ENCODE measurements around the gene LIX1. TPM values are rescaled to one million over a fixed set of nuclear protein-coding genes. Genes with fewer than 3 reads are reported as not detected.

LIX1 gene
- total and polyA plus RNA-seq, 2 of the 13 experiments (the other 11 are each of a cell fraction or from before 2014, with no cell fraction given) = not detected

DNA sequence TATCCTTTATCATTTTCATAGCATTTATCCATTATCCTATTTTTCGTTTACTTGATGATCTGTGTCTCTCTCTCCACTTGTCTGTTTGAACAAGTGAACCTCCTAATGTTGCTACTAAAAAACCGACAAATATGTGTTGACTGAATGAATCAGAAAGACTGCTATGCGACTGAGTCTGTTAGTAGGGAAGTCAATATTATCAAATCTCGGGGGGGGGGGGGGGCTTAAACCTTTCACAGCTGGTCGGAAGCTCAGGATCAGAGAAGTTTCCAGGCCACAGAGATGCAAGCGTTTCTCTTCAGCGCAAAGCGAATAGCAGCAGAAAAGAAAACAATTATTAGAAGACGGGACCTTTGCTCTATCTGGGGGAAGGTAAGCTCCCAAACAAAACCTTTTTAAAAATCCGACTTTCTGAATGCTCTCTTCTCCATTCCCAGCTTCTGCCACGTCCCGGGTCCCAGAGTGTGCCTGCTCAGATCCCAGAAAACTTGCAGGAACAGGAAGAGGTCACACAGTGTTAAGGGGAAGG is 40.2 kb upstream of the LIX1 start (continued):
- 0 out of 2 replicates have a peak, but pooled peaks have one; percentile 38 for TF ChIP-seq ZNF784 (CRISPR knock-in tag; IDR thresholded peaks at IDR 0.05; ENCODE audit: borderline replicate concordance)
- no peak for TF ChIP-seq WIZ (CRISPR knock-in tag; IDR thresholded peaks at IDR 0.05)
- TF ChIP-seq, protein P1, sequence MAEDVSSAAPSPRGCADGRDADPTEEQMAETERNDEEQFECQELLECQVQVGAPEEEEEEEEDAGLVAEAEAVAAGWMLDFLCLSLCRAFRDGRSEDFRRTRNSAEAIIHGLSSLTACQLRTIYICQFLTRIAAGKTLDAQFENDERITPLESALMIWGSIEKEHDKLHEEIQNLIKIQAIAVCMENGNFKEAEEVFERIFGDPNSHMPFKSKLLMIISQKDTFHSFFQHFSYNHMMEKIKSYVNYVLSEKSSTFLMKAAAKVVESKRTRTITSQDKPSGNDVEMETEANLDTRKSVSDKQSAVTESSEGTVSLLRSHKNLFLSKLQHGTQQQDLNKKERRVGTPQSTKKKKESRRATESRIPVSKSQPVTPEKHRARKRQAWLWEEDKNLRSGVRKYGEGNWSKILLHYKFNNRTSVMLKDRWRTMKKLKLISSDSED (CRISPR knock-in tag; IDR thresholded peaks at IDR 0.05) = no peak
- TF ChIP-seq, protein P2, sequence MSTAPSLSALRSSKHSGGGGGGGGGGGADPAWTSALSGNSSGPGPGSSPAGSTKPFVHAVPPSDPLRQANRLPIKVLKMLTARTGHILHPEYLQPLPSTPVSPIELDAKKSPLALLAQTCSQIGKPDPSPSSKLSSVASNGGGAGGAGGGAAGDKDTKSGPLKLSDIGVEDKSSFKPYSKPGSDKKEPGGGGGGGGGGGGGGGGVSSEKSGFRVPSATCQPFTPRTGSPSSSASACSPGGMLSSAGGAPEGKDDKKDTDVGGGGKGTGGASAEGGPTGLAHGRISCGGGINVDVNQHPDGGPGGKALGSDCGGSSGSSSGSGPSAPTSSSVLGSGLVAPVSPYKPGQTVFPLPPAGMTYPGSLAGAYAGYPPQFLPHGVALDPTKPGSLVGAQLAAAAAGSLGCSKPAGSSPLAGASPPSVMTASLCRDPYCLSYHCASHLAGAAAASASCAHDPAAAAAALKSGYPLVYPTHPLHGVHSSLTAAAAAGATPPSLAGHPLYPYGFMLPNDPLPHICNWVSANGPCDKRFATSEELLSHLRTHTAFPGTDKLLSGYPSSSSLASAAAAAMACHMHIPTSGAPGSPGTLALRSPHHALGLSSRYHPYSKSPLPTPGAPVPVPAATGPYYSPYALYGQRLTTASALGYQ (CRISPR knock-in tag; IDR thresholded peaks at IDR 0.05) = no peak
- TF ChIP-seq HOXA3 (CRISPR knock-in tag; IDR thresholded peaks at IDR 0.05) = no peak
- peak; percentile 13; the same call in 1 of the 2 replicates for TF ChIP-seq NCOR1 (IDR thresholded peaks at IDR 0.05; ENCODE audit: borderline replicate concordance, low read length)
- no peak for TF ChIP-seq ZNF530 (CRISPR knock-in tag; IDR thresholded peaks at IDR 0.05; ENCODE audit: low read depth)
- no peak for TF ChIP-seq RFX1 (IDR thresholded peaks at IDR 0.05)
- TF ChIP-seq HMG20B (CRISPR knock-in tag; conservative IDR thresholded peaks at IDR 0.05) = no peak
- peak; percentile 17; the same call in 1 of the 2 replicates for TF ChIP-seq TFAP4 (IDR thresholded peaks at IDR 0.05; ENCODE audit: borderline replicate concordance, low read depth)
- no peak for TF ChIP-seq ZNF564 (CRISPR knock-in tag; IDR thresholded peaks at IDR 0.05)
- TF ChIP-seq TRIM24 (CRISPR knock-in tag; IDR thresholded peaks at IDR 0.05) = no peak
- TF ChIP-seq NCOA5 (CRISPR knock-in tag; IDR thresholded peaks at IDR 0.05) = no peak
- TF ChIP-seq ZNF468 (CRISPR knock-in tag; IDR thresholded peaks at IDR 0.05) = no peak
- no peak for TF ChIP-seq AKAP8 (CRISPR knock-in tag; IDR thresholded peaks at IDR 0.05)
- TF ChIP-seq ZNF331 (CRISPR knock-in tag; IDR thresholded peaks at IDR 0.05) = no peak
- no peak for TF ChIP-seq SKI (IDR thresholded peaks at IDR 0.05; ENCODE audit: partially characterized antibody)
- no peak for TF ChIP-seq SALL2 (CRISPR knock-in tag; IDR thresholded peaks at IDR 0.05)
- TF ChIP-seq, protein P3, sequence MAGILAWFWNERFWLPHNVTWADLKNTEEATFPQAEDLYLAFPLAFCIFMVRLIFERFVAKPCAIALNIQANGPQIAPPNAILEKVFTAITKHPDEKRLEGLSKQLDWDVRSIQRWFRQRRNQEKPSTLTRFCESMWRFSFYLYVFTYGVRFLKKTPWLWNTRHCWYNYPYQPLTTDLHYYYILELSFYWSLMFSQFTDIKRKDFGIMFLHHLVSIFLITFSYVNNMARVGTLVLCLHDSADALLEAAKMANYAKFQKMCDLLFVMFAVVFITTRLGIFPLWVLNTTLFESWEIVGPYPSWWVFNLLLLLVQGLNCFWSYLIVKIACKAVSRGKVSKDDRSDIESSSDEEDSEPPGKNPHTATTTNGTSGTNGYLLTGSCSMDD (CRISPR knock-in tag; IDR thresholded peaks at IDR 0.05) = no peak
- TF ChIP-seq HMGA1 (CRISPR knock-in tag; conservative IDR thresholded peaks at IDR 0.05) = no peak
- no peak for TF ChIP-seq FOXA3 (CRISPR knock-in tag; IDR thresholded peaks at IDR 0.05)
- TF ChIP-seq, protein P4, sequence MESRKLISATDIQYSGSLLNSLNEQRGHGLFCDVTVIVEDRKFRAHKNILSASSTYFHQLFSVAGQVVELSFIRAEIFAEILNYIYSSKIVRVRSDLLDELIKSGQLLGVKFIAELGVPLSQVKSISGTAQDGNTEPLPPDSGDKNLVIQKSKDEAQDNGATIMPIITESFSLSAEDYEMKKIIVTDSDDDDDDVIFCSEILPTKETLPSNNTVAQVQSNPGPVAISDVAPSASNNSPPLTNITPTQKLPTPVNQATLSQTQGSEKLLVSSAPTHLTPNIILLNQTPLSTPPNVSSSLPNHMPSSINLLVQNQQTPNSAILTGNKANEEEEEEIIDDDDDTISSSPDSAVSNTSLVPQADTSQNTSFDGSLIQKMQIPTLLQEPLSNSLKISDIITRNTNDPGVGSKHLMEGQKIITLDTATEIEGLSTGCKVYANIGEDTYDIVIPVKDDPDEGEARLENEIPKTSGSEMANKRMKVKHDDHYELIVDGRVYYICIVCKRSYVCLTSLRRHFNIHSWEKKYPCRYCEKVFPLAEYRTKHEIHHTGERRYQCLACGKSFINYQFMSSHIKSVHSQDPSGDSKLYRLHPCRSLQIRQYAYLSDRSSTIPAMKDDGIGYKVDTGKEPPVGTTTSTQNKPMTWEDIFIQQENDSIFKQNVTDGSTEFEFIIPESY (CRISPR knock-in tag; IDR thresholded peaks at IDR 0.05) = no peak
- TF ChIP-seq EED (CRISPR knock-in tag; IDR thresholded peaks at IDR 0.05) = no peak
